GM18502 (cell line): Measurements from ENCODE around the gene SYT13.

Source experiments
- ATAC-seq: cut with Tn5 transposase; IDR thresholded peaks from one replicate; pipeline ENCODE4 v1.9.1; 2021; ENCODE audit warnings: mild to moderate bottlenecking; ENCODE audit not compliant: unreplicated experiment, poor library complexity

SYT13 gene

DNA sequence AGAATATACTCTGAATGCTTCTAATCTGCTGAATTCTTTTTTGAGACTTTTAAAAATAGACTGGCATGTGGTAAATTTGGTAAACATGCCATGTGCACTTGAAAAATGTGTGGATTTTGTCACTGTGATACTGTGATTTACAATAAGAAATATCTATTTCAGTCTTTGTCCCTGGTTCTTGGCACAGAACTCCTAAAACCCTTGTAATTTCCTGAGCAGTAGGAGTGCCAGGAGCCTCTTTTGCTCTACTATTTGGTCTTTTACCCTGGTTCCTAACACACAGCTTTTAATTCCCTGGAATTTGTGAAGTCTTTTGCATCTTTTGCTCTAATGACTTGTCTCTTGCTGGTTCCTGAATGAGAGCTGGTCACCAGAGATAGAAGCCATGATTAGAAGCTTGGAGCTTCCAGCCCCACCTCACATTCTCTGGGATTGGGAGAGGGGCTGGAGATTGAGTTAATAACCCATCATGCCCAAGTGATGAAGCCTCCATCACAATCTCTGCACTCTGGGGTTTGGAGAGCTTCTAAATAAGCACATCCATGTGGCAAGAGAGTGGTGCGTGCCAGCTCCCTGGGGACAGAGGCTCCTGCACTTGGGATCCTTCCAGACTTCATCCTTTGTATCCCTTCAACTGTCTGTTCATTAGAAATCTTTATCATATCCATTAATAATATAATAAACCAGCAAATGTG is 27.2 kb upstream of the SYT13 start:
- no peak for ATAC-seq

DNA sequence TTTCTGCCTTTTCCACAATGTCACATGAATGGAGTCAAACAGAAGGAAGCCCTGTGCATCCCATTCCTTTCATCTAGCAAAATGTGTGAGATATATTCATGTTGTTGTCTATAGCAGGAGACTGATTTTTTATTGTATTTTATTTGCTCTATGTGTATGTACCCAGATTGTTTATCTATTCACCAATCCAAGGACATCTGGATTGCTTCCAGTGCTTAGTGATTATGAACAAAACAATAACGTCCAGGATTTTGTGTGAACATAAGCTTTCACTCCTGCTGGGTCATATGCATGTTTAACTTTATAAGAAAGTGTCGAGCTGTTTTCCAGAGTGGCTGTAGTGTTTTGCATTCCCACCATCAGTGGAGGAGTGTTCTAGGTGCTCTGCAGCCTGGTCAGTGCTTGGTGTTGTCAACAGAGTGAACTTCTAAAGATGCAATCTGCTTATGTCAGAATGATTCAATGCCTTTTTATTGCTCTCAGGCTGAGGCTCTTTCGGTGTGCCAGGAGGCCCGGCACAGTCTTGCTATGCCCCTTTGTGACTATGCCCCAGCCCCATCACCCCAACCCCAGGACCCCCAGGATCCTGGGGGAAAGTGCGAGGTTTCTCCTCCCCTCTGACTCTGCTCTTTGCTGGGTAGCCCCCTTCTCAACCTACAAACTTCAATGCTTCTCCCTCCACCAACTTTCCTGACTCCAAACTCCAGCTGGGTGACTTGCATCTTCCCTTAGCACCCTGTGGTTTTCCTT is 19.9 kb upstream of the SYT13 start:
- no peak for ATAC-seq

DNA sequence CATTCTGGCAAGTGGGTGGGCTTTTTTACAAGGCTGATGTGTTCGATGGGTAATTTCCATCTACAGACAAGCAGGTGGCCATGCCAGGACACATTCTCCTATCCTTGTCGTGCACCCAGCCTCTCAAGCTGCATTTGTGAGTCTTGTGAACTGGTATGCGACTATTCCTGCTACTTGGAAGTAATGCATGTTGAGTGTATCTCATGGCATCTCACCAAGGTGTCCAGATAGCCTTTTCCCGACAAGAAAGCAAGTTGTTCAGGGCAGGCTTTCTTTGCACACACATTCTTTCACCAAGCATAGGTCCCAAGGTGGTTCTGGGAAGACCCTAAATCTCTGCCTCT is 18.8 kb upstream of the SYT13 start:
- no peak for ATAC-seq

DNA sequence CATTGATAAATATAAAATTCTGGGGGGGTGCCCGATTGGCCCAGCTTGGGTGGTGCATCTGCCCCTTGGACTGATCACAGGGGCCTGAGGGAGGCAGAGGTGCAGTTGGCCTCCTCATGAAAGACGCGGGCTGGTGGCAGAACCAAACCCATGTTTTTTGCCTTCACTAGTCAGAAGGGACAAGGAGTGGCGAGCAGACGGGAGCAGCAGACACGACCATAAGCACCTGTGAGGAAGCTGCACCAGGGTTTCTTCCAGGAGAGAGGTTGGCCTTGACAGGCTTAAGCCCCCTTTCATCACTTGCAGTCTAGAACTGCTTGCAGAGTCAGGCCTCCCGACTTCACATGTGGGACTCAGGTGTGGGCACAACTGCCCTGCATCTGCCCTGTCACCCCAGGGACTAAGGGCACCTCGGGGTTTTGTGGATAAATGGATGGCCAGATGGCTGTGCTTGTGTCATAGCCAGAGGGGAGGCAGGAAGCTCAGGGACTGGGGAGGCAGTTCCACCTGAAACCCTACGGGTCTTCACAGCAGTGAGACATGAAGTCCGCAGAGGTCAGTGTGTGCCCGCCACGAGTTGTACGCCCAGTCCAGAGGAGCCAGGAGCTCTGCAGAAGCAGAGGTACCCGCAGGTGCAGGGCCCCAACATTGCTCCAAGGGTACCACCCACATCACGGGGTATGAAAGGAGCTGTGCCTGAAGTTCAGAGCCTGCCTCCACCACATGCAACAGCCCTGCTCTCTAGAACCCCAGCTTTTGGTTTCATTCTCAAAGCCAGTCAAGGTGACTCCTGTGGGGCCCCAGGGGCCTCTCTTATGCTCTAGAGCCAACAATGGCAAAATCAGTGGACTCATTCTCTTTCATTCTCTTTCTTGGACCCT is 18.2 kb upstream of the SYT13 start:
- no peak for ATAC-seq

DNA sequence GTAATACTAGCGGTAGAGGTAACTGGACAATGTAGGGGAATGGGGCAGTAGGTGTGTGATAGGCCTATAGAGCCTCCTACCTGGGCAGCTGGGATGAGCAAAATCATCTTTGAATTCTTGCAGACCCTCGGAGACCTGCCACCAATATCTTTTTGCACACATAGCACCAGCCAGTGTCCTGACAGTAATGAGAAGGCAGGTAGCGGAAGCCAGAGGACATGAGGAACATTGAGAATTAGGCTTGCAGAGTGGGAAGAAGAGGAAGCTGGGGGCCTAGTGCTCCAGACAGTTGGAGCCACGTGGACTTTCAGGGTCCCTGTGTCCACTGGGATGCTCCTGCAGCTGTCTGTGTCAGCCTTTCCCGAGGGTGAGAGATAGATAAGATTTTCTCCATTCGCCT is 17.2 kb upstream of the SYT13 start:
- ATAC-seq, result no peak

DNA sequence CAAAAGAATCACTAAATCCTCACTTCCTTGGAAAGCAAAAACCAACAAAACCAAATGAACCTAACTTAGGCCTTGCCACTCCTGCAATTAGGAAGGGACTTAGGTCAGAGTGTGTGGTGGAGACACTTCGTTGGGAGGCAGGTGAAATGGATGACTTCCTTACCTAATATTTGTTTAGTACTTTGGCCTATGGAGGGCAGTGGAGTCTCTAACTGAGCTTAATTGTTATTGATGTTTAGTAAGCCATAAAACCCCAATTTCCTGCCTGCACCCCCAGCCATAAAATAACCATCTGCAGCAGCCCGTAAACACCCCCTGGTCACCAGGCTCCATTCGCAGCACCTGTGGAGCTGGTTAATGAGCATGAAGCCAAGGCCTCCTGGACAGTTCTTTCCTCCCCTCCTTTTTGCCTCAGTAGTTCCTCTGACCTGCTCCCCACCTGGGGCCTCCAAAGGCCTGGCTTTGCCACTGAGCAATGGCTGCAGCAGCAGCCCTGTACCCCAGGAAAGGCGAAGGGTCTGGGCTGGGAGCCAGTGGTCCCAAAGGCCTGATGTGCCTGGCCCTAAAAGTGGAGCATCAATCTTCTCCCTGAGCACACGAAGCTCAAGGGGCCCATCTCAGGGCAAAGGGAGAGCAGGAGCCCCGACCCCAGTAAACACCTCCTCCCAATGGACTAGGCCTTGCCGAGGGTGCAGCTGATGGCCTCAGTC is 15.6 kb upstream of the SYT13 start:
- no peak for ATAC-seq

DNA sequence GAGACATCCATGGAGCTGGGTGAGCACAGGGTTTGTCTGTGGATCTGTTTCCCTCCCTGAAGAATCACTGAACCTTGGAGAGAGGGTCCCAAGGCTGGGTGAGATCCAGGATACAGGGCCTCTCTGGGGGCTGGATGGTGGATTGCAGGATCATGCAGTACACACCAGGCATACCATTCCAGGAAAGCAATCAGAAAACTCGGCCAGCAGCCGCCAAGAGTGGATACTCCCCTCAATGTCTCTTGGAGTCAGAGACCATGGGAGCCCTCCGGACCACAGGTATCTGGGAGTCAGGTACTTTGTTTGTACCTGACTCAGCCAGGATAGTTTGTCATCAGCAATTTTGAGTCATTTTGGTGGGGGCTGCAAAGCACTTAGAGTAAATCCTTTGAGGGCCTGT is 14.6 kb upstream of the SYT13 start:
- no peak for ATAC-seq

DNA sequence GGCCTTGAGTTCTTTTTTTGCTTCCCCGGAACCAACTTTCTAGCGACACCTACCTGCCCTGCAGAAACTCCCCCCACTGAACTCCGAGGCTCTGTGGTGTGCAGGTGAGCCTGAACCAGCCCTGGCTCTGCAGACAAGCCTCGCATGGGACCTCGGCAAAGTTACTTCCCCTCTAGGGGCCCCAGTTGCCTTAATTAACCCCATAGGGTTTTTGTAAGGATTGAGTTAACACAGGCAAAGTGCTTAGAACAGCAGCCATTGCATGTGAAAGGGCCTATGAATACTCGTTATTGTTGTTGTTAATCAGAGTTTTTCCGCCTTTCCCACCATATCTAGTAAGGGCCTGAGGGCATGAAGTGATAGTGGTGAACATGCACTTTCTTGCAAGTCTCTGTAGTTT is 12.6 kb upstream of the SYT13 start:
- ATAC-seq, result no peak

DNA sequence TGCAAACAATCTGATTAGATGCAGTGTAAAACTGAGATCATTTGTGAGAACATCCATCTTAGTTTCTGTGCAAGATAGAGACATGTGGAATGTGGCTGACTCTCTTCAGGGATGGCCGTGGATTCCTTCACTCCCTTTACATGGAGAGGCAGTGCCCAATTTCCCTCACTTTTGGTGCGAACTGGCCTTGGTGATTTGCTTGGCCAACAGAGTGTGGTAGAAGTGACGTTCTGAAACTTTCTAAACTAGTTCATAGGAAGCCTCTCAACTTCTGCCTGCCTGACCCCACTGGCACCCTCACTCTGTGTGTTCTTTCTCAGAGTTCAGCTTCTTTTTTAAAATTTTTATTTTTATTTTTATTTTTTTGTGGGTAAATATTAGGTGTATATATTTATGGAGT is 9.9 kb upstream of the SYT13 start:
- no peak for ATAC-seq

DNA sequence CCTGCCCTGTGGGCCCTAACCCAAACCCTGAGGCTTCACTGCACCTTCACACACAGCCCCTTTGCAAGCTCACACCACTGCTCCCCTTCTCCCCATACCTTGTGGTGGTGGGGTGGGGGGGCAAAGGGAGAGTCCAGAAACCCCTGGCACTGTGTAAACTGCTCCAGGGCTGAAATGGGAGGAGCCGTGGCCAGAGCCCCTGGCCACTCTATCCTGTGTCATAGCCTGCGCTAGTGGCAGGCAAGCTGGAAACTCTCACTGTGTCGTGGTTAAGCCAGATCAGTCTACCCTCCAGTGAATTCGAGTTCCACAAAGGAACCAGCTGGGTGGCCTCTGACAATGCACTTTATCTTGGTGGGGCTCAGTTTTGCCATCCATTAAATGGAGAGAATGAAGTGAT is 8.4 kb upstream of the SYT13 start:
- no peak for ATAC-seq

DNA sequence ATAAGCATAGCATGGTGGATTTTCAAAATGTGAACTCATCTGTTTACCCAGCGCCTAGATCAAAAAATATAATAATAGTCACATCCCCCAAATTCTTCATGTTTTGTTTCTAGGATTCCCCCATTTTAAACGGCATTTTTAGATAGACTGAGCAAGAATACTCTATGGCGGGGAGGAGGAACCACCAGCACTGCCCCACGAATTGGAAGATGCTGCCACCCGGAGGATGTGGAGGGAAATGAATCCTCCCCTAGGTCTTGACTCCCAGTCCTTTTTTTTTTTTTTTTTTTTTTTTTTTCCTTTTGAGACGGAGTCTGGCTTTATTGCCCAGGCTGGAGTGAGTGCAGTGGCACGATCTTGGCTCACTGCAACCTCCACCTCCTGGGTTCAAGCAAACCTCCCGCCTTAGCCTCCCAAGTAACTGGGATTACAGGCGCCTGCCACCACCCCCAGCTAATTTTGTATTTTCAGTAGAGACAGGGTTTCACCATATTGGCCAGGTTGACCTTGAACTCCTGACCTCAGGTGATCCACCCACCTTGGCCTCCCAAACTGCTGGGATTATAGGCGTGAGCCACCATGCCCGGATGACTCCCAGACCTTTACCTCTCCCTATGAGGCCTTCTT is 7.5 kb upstream of the SYT13 start:
- peak; percentile 55 for ATAC-seq

DNA sequence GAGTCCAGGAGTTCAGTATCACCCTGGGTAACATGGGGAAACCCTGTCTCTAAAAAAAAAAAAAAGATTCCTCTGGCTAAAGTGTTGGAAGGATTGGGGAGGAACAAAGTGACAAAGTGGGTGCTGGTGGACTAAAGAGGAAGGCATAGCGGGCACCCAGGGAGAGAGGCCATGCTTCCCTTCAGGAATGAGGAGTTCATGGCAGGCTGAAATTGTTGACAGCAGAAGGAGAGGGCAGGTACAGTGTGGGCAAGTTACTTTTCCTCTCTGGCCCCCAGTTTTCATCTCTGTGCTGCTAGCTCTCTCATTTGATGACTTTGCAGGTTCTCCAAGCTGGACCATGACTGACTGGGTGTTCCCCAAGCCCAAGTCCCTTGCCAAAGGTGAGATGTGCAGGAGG is 4.4 kb upstream of the SYT13 start:
- ATAC-seq, result no peak

DNA sequence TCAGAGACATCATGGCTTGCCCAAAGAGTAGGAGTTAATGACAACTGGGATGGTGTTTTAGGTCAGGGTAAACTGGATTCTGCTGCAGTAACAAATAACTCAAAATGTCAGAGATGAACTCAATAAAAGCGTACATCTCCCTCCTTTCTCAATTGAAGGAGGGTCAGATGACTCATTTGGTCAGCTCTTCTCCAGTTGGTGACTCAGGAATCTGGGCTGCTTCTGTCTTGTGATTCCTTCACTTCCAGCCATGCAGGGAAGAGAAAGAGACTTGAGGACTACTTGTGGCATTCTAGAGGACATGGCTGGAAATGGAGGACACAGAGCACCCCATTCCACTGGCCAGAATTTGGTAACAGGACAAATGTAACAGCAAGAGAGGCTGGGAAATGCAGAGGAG is 3.2 kb upstream of the SYT13 start:
- ATAC-seq, result no peak

DNA sequence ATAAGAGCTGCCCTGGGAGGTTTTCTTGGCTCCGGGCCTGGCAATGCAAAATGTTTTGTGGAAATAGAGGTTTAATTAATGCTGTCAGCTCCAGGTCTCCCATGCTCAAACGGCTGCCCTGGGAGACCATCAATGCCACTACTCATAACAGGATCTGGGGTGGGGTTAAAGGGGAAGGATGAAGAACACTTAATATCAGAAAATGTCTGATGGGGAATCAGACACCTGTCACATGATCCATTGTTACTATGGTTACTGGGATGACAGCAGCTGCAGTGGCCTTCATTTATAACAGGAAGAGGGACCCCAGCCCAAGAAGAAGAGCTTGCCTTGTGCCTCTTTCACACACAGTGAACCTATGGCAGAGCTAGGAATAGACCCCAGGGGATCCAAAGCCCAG is 2.2 kb upstream of the SYT13 start:
- ATAC-seq, result no peak

DNA sequence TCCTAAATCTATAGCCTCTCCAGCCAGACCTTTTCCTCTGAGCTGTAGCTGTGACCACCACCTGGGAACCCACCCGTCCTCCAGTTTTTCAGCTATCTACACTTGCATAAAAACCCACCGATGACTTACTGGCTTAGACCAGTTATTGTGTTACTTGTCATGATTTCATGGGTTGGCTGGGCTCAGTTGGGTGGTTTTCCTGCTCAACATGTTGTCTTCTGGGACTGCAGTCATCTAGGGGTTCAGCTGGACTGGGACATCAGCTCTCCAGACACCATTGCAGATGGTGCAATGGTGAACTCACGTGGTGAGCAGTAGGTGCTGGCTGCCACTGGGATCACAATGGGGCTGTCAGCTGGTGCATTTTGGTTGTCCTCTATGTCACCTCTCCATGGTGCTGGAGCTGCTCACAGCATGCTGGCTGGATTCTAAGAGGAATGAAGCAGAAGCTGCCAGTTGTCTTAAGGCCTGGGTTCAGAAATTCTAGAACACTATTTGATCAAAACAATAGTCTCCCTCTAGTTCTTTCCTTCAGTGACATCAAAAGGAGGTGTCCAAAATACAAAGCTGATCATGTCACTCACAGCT is 1.3 kb upstream of the SYT13 start:
- ATAC-seq, result no peak

DNA sequence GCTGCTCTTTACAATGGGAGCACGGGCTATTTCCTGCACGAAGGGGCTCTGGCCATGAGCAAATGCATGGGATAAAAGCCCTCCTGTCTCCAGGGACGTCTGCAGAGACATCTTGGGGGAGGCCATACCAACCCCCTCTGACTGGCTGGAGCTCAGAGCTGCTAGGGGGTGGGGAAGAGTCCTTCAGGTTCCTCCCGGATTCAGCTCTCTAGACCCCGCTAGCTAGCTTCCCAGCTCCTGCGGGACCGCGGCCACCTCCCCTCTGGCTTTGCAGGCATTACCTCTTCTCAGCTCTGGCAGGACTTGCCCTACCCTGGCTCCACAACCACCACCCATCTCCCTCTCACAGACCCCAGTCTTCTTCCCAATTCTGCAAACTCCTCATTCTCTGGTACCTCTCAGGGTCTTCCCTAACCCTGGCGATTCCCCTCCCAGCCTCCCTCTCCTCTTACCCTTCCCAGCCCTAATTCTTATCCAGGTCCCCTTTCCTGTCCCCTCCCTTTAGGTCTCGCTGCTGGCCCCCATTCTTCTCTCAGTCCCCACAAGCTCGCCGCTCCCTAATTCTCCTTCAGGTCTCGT is 802 bp downstream of the SYT13 start:
- ATAC-seq, result no peak

DNA sequence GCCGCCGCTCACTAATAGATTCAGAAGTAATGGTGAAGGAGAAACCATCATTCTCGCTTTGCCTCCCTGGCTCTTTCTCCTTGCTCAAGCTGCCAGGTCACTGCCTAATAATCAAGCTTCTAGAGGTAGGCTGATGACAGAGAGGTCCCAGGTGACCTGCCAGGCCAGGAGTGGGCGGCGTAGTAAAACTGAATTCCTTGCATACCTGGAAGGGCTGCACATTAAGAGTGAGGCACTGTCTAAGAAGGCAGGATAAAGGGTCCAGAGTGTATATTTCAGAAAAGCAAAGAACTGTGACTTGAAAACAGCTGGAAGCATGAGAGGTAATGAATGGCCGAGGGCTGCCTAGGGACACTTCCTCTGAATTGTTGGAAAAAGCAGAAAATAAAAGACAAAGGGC is 4.1 kb downstream of the SYT13 start:
- no peak for ATAC-seq

DNA sequence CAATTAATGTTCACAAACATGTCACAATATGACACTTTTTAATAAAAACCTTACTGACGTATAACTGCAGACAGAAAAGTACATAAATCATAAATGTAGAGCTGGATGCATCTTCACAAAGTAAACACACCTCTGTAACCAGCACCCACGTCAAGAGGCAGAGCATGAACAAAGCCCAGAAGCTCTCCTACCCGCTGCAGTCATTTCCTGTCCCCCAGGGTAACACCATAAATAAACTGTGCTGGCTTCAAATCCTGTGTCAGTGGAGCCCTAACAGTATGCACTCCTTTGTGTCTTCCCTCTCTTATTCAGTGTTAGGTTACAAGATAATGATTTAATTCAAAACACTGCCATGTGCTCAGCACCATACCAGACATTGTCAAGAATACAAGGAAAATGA is 5.7 kb downstream of the SYT13 start:
- ATAC-seq, result no peak

DNA sequence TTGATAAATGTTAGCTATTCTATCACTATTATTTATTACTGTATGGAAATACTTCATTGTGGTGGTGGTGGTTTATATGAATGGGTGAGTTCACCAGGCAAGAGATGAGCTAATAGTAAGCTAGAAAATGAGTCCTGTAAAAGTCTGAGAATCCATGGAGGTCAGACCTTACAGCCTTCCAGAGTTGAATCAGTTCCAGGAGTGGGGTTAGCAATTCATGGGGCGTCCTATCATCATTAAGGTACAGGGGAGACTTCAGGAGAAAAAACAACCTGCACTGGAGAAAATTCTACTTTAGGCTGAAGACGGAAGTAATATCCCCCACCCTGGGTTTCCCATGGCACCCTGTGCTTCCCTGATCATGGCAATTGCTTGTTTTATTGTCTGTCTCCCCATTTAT is 6.5 kb downstream of the SYT13 start:
- no peak for ATAC-seq

DNA sequence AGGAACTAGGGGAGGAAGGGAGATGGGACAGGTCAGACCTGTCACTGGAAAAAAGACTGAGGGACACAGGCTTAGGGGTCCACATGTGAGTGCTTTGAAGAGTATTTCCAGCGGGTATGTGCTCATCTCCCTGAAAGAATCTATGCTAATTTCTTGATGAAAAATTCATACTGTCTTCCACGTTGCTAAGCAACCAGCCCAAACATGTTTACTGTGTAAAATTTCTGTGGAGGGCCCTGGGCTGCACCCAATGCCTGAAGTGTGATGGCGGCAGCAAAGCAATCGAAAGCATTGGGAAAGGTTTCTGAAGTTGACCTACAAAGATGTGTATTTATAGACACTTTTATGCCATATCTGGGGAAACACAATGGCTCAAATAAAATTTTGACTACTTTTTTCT is 7.4 kb downstream of the SYT13 start:
- no peak for ATAC-seq
